Measurements from ENCODE around the gene STIP1.

STIP1 gene

GRCh38 chr11:64240435-64241240 lies 54.7 kb downstream of the STIP1 start, which contains the start of gene FKBP2:
Gene FKBP2 (plus strand): TSS chr11:64241095. CDS start chr11:64242388, 1,293 bp downstream.
- H3K4me1 ChIP-seq (ENCODE audit: control extremely low read depth in 1 of 4, control insufficient read depth in 4 of 4, insufficient read depth in 4 of 4, low read length in 3 of 4): peaks cover 4 to 56% (median 49%) of the 10 kb centered on the region in 4 experiments
- H3K27me3 ChIP-seq (replicated peaks in 2 of 5; ENCODE audit: control insufficient read depth in 4 of 5, insufficient read depth in 5 of 5, low read length in 4 of 5): no peaks in the 10 kb centered on the region
- H3K4me3 ChIP-seq (ENCODE audit: control insufficient read depth in 1 of 7, extremely low read depth in 1 of 7, insufficient read depth in 4 of 7, low read depth in 2 of 7, low read length in 6 of 7): peak within 1 kb of the TSS; percentile 69 to 91 (median 85)
- ChIA-PET POLR2A (interaction anchor here (0.6 to 7.6 kb wide), 11 partner anchors 9 to 150 kb away, joined by 3 to 74 read pairs (median 3); partner anchors contain the start of genes DNAJC4, FERMT3, PRDX5 and TRMT112), CTCF (interaction anchor here (0.6 to 12.2 kb wide), 7 partner anchors 17 to 534 kb away, joined by 3 to 177 read pairs (median 4); partner anchors contain the start of gene FERMT3)
- no peaks in the 10 kb centered on the region for H3K9me3 ChIP-seq (ENCODE audit: control extremely low read depth in 1 of 5, control insufficient read depth in 4 of 5, insufficient read depth in 2 of 5, low read depth in 1 of 5, low read length in 4 of 5)
- 2% methylated on average over 46 of the region's 58 CpGs for WGBS (ENCODE audit: insufficient coverage)
- peaks cover 0 to 37% (median 28%) of the 10 kb centered on the region in 4 experiments for H3K36me3 ChIP-seq (ENCODE audit: control insufficient read depth in 4 of 4, insufficient read depth in 4 of 4, low read length in 3 of 4)
- DNase-seq: peak; percentile 96 to 98 (median 98)
- H3K27ac ChIP-seq (ENCODE audit: insufficient read depth in 1 of 2, low read depth in 1 of 2, low read length in 2 of 2, poor library complexity in 1 of 2, severe bottlenecking in 2 of 2): peak within 1 kb of the TSS; percentile 96 to 97

- DNase-seq: no peak
- ChIA-PET POLR2A (interaction anchor here (0.6 to 7.6 kb wide), 10 partner anchors 10 to 150 kb away, joined by 3 to 74 read pairs (median 3); partner anchors contain the start of genes DNAJC4, FERMT3, PRDX5 and TRMT112), CTCF (interaction anchor here (0.6 to 12.2 kb wide), 6 partner anchors 18 to 533 kb away, joined by 3 to 177 read pairs (median 4); partner anchors contain the start of gene FERMT3)
- H3K36me3 ChIP-seq (ENCODE audit: control insufficient read depth in 4 of 4, insufficient read depth in 4 of 4, low read length in 3 of 4): peaks cover 0 to 37% (median 28%) of the 10 kb centered on the region in 4 experiments
- no peaks in the 10 kb centered on the region for H3K9me3 ChIP-seq (ENCODE audit: control extremely low read depth in 1 of 5, control insufficient read depth in 4 of 5, insufficient read depth in 2 of 5, low read depth in 1 of 5, low read length in 4 of 5)
- peak overlapping the region; percentile 69 to 91 (median 85) for H3K4me3 ChIP-seq (ENCODE audit: control insufficient read depth in 1 of 7, extremely low read depth in 1 of 7, insufficient read depth in 4 of 7, low read depth in 2 of 7, low read length in 6 of 7)
- no peaks in the 10 kb centered on the region for H3K27me3 ChIP-seq (replicated peaks in 2 of 5; ENCODE audit: control insufficient read depth in 4 of 5, insufficient read depth in 5 of 5, low read length in 4 of 5)
- peaks cover 4 to 56% (median 50%) of the 10 kb centered on the region in 4 experiments for H3K4me1 ChIP-seq (ENCODE audit: control extremely low read depth in 1 of 4, control insufficient read depth in 4 of 4, insufficient read depth in 4 of 4, low read length in 3 of 4)
- WGBS (ENCODE audit: insufficient coverage): 0% methylated on average over 18 of the region's 24 CpGs
- peak overlapping the region; percentile 96 to 97 for H3K27ac ChIP-seq (ENCODE audit: insufficient read depth in 1 of 2, low read depth in 1 of 2, low read length in 2 of 2, poor library complexity in 1 of 2, severe bottlenecking in 2 of 2)
Measured at GRCh38 chr11:64241241-64241490, 55.2 kb downstream of the STIP1 start.

- H3K36me3 ChIP-seq (ENCODE audit: control insufficient read depth in 4 of 4, insufficient read depth in 4 of 4, low read length in 3 of 4): peaks cover 0 to 37% (median 28%) of the 10 kb centered on the region in 4 experiments
- H3K4me1 ChIP-seq (ENCODE audit: control extremely low read depth in 1 of 4, control insufficient read depth in 4 of 4, insufficient read depth in 4 of 4, low read length in 3 of 4): peaks cover 4 to 56% (median 50%) of the 10 kb centered on the region in 4 experiments
- DNase-seq: peak; percentile 98 to 99 (median 99)
- WGBS (ENCODE audit: insufficient coverage): 0% methylated on average over 49 of the region's 63 CpGs
- H3K27me3 ChIP-seq (replicated peaks in 2 of 5; ENCODE audit: control insufficient read depth in 4 of 5, insufficient read depth in 5 of 5, low read length in 4 of 5): no peaks in the 10 kb centered on the region
- ChIA-PET POLR2A (interaction anchor here (0.6 to 7.6 kb wide), 10 partner anchors 10 to 151 kb away, joined by 3 to 74 read pairs (median 3); partner anchors contain the start of genes DNAJC4, FERMT3, PRDX5 and TRMT112), CTCF (interaction anchor here (0.6 to 12.2 kb wide), 9 partner anchors 10 to 533 kb away, joined by 3 to 177 read pairs (median 4); partner anchors contain the start of genes CATSPERZ, FERMT3 and PLCB3)
- H3K4me3 ChIP-seq (ENCODE audit: control insufficient read depth in 1 of 7, extremely low read depth in 1 of 7, insufficient read depth in 4 of 7, low read depth in 2 of 7, low read length in 6 of 7): peak overlapping the region; percentile 69 to 91 (median 85)
- peak overlapping the region; percentile 96 to 97 for H3K27ac ChIP-seq (ENCODE audit: insufficient read depth in 1 of 2, low read depth in 1 of 2, low read length in 2 of 2, poor library complexity in 1 of 2, severe bottlenecking in 2 of 2)
- no peaks in the 10 kb centered on the region for H3K9me3 ChIP-seq (ENCODE audit: control extremely low read depth in 1 of 5, control insufficient read depth in 4 of 5, insufficient read depth in 2 of 5, low read depth in 1 of 5, low read length in 4 of 5)
Measured at GRCh38 chr11:64241491-64242374, 55.8 kb downstream of the STIP1 start.

GRCh38 chr11:64243236-64243854 lies 57.4 kb downstream of the STIP1 start:
- DNase-seq: no peak
- ChIA-PET CTCF (interaction anchor here (1.7 to 12.2 kb wide), 8 partner anchors 8 to 60 kb away, joined by 3 to 177 read pairs (median 10); partner anchors contain the start of genes CATSPERZ, FERMT3, NUDT22 and PLCB3), POLR2A (interaction anchor here (0.7 to 7.6 kb wide), 3 partner anchors 17 to 37 kb away, joined by 3 to 74 read pairs (median 3); partner anchors contain the start of genes FERMT3 and NUDT22)
- Histone ChIP-seq H3K9me3 (ENCODE audit: control extremely low read depth in 1 of 5, control insufficient read depth in 4 of 5, insufficient read depth in 2 of 5, low read depth in 1 of 5, low read length in 4 of 5) (no peaks in the 10 kb centered on the region), H3K27me3 (replicated peaks in 2 of 5; ENCODE audit: control insufficient read depth in 4 of 5, insufficient read depth in 5 of 5, low read length in 4 of 5) (no peaks in the 10 kb centered on the region), H3K4me1 (ENCODE audit: control extremely low read depth in 1 of 4, control insufficient read depth in 4 of 4, insufficient read depth in 4 of 4, low read length in 3 of 4) (peaks cover 4 to 70% (median 61%) of the 10 kb centered on the region in 4 experiments), H3K4me3 (ENCODE audit: control insufficient read depth in 1 of 7, extremely low read depth in 1 of 7, insufficient read depth in 4 of 7, low read depth in 2 of 7, low read length in 6 of 7) (peak overlapping the region in 1 of 7 experiments; percentile 1), H3K36me3 (ENCODE audit: control insufficient read depth in 4 of 4, insufficient read depth in 4 of 4, low read length in 3 of 4) (peaks cover 0 to 26% (median 17%) of the 10 kb centered on the region in 4 experiments), H3K27ac (ENCODE audit: insufficient read depth in 1 of 2, low read depth in 1 of 2, low read length in 2 of 2, poor library complexity in 1 of 2, severe bottlenecking in 2 of 2) (no peak overlapping the region)
- WGBS (ENCODE audit: insufficient coverage): 100% methylated on average over 5 of the region's 8 CpGs

- no peak for DNase-seq
- peaks cover 4 to 72% (median 67%) of the 10 kb centered on the region in 4 experiments for H3K4me1 ChIP-seq (ENCODE audit: control extremely low read depth in 1 of 4, control insufficient read depth in 4 of 4, insufficient read depth in 4 of 4, low read length in 3 of 4)
- H3K27ac ChIP-seq (ENCODE audit: insufficient read depth in 1 of 2, low read depth in 1 of 2, low read length in 2 of 2, poor library complexity in 1 of 2, severe bottlenecking in 2 of 2): no peak overlapping the region
- ChIA-PET POLR2A (interaction anchor here (1.0 to 7.6 kb wide), 2 partner anchors 18 to 38 kb away, joined by 4 to 74 read pairs; partner anchors contain the start of genes FERMT3, NUDT22 and TRPT1), CTCF (interaction anchor here (1.1 to 12.2 kb wide), 9 partner anchors 8 to 60 kb away, joined by 3 to 177 read pairs (median 9); partner anchors contain the start of genes CATSPERZ, FERMT3, NUDT22 and PLCB3)
- no peak overlapping the region for H3K4me3 ChIP-seq (ENCODE audit: control insufficient read depth in 1 of 7, extremely low read depth in 1 of 7, insufficient read depth in 4 of 7, low read depth in 2 of 7, low read length in 6 of 7)
- no peaks in the 10 kb centered on the region for H3K27me3 ChIP-seq (replicated peaks in 2 of 5; ENCODE audit: control insufficient read depth in 4 of 5, insufficient read depth in 5 of 5, low read length in 4 of 5)
- peaks cover 0 to 20% (median 12%) of the 10 kb centered on the region in 4 experiments for H3K36me3 ChIP-seq (ENCODE audit: control insufficient read depth in 4 of 4, insufficient read depth in 4 of 4, low read length in 3 of 4)
- no peaks in the 10 kb centered on the region for H3K9me3 ChIP-seq (ENCODE audit: control extremely low read depth in 1 of 5, control insufficient read depth in 4 of 5, insufficient read depth in 2 of 5, low read depth in 1 of 5, low read length in 4 of 5)
- WGBS (ENCODE audit: insufficient coverage): 88% methylated on average over 2 of the region's 5 CpGs
Measured at GRCh38 chr11:64244107-64244506, 58.1 kb downstream of the STIP1 start.

- H3K4me3 ChIP-seq (ENCODE audit: control insufficient read depth in 1 of 7, extremely low read depth in 1 of 7, insufficient read depth in 4 of 7, low read depth in 2 of 7, low read length in 6 of 7): peak overlapping the region in 6 of 7 experiments; percentile 2 to 98 (median 86)
- H3K4me1 ChIP-seq (ENCODE audit: control extremely low read depth in 1 of 4, control insufficient read depth in 4 of 4, insufficient read depth in 4 of 4, low read length in 3 of 4): peaks cover 2 to 75% (median 72%) of the 10 kb centered on the region in 4 experiments
- peak overlapping the region; percentile 46 to 75 for H3K27ac ChIP-seq (ENCODE audit: insufficient read depth in 1 of 2, low read depth in 1 of 2, low read length in 2 of 2, poor library complexity in 1 of 2, severe bottlenecking in 2 of 2)
- CTCF ChIA-PET: interaction anchor here (0.7 to 12.2 kb wide), 12 partner anchors 10 to 110 kb away, joined by 3 to 177 read pairs (median 4); partner anchors contain the start of genes CATSPERZ, FERMT3 and VEGFB
- DNase-seq: no peak
- H3K27me3 ChIP-seq (replicated peaks in 2 of 5; ENCODE audit: control insufficient read depth in 4 of 5, insufficient read depth in 5 of 5, low read length in 4 of 5): no peaks in the 10 kb centered on the region
- POLR2A ChIA-PET: interaction anchor here (0.6 to 7.6 kb wide), 7 partner anchors 15 to 498 kb away, joined by 3 to 74 read pairs (median 4); partner anchors contain the start of genes DNAJC4, FERMT3, NUDT22 and STIP1
- WGBS (ENCODE audit: insufficient coverage): 54% methylated on average over 3 of the region's 6 CpGs
- H3K9me3 ChIP-seq (ENCODE audit: control extremely low read depth in 1 of 5, control insufficient read depth in 4 of 5, insufficient read depth in 2 of 5, low read depth in 1 of 5, low read length in 4 of 5): no peaks in the 10 kb centered on the region
- H3K36me3 ChIP-seq (ENCODE audit: control insufficient read depth in 4 of 4, insufficient read depth in 4 of 4, low read length in 3 of 4): peaks cover 0 to 20% (median 12%) of the 10 kb centered on the region in 4 experiments
Measured at GRCh38 chr11:64244966-64245365, 59.0 kb downstream of the STIP1 start.
